NB4 (cell line): ENCODE results near the gene HAND1.

Experiments used
- DNase-seq: peaks from one replicate; pipeline ENCODE4 v3.0.0; 2010; ENCODE audit warnings: low read depth
- H3K4me3 ChIP-seq: one replicate; pipeline ENCODE4 v1.5.1; 2011; ENCODE audit warnings: mild to moderate bottlenecking, low read depth, low read length, moderate library complexity
- CTCF ChIP-seq: IDR thresholded peaks from one replicate; pipeline ENCODE4 v1.5.1; 2012; ENCODE audit warnings: low read depth, low read length
- MAX ChIP-seq: IDR thresholded peaks from 2 replicates; pipeline ENCODE4 v1.6.1; 2011; ENCODE audit warnings: low read depth, low read length
- MYC ChIP-seq: IDR thresholded peaks from 2 replicates; pipeline ENCODE4 v1.6.1; 2011; ENCODE audit warnings: low read depth, low read length
- POLR2A ChIP-seq: IDR thresholded peaks from 2 replicates; pipeline ENCODE4 v1.6.1; 2011; ENCODE audit warnings: mild to moderate bottlenecking; ENCODE audit not compliant: insufficient read length; ENCODE audit errors: extremely low read depth

Gene HAND1

GRCh38 chr5:154493274-154493673 lies 15.2 kb upstream of the HAND1 start:
- H3K4me3 ChIP-seq = no peak overlapping the region
- TF ChIP-seq CTCF (no peak), MAX (no peak), POLR2A (no peak)
- no peak for DNase-seq

GRCh38 chr5:154491941-154492340 lies 13.9 kb upstream of the HAND1 start:
- TF ChIP-seq CTCF (no peak), MAX (no peak)
- no peak for DNase-seq
- no peak overlapping the region for H3K4me3 ChIP-seq

GRCh38 chr5:154487541-154487940 lies 9.5 kb upstream of the HAND1 start:
- TF ChIP-seq POLR2A (no peak), MYC (no peak), MAX (no peak), CTCF (no peak)
- no peak for DNase-seq
- H3K4me3 ChIP-seq = no peak overlapping the region

GRCh38 chr5:154486427-154486866 lies 8.4 kb upstream of the HAND1 start:
- TF ChIP-seq POLR2A = no peak
- H3K4me3 ChIP-seq = no peak overlapping the region
- DNase-seq = no peak

GRCh38 chr5:154485850-154486426 lies 7.9 kb upstream of the HAND1 start:
- TF ChIP-seq MAX (no peak), MYC (no peak), POLR2A (no peak), CTCF (no peak)
- no peak for DNase-seq
- H3K4me3 ChIP-seq = no peak overlapping the region

- no peak overlapping the region for H3K4me3 ChIP-seq
- no peak for DNase-seq
- TF ChIP-seq CTCF (no peak), MAX (no peak), MYC (no peak), POLR2A (no peak)
Observed at GRCh38 chr5:154485096-154485491, 7.1 kb upstream of the HAND1 start.
